H9 (cell line): Measurements from ENCODE around the gene TESK2. TPM values are rescaled to one million over a fixed set of nuclear protein-coding genes. Genes with fewer than 3 reads are reported as not detected.

ENCODE experiments used
- DNase-seq: peaks from one replicate; pipeline ENCODE4 v3.0.0-alpha.2; 2017
- H2AFZ ChIP-seq: one replicate; pipeline ENCODE4 v1.6.1; 2013; ENCODE audit warnings: mild to moderate bottlenecking, low read length, control low read depth, moderate library complexity
- H2AK5ac ChIP-seq: 2 replicates; pipeline ENCODE4 v1.6.1; 2013; ENCODE audit warnings: low read length, control low read depth, mixed read lengths; ENCODE audit not compliant: insufficient read length
- H2BK120ac ChIP-seq: one replicate; pipeline ENCODE4 v1.6.1; 2013; ENCODE audit warnings: low read depth, mild to moderate bottlenecking, low read length, control low read depth, inconsistent platforms; ENCODE audit not compliant: poor library complexity, severe bottlenecking
- H2BK12ac ChIP-seq: 2 replicates; pipeline ENCODE4 v1.6.1; 2013; ENCODE audit warnings: low read length, control low read depth, mixed read lengths, low read depth; ENCODE audit not compliant: insufficient read length
- H2BK15ac ChIP-seq: 2 replicates; pipeline ENCODE4 v1.6.1; 2013; ENCODE audit warnings: low read depth, low read length, control low read depth
- H2BK20ac ChIP-seq: one replicate; pipeline ENCODE4 v1.6.1; 2013; ENCODE audit warnings: low read depth, mild to moderate bottlenecking, low read length, control low read depth, inconsistent platforms; ENCODE audit not compliant: poor library complexity, severe bottlenecking
- H2BK5ac ChIP-seq: 2 replicates; pipeline ENCODE4 v1.6.1; 2013; ENCODE audit warnings: low read length, control low read depth, mixed read lengths; ENCODE audit not compliant: insufficient read length
- H3K14ac ChIP-seq: 2 replicates; pipeline ENCODE4 v1.6.1; 2013; ENCODE audit warnings: low read length, control low read depth; ENCODE audit not compliant: insufficient read depth
- H3K18ac ChIP-seq: 2 replicates; pipeline ENCODE4 v1.6.1; 2013; ENCODE audit warnings: low read depth, mild to moderate bottlenecking, mixed read lengths, low read length, control low read depth; ENCODE audit not compliant: insufficient read length
- H3K23ac ChIP-seq: 2 replicates; pipeline ENCODE4 v1.6.1; 2013; ENCODE audit warnings: low read length, control low read depth, mixed read lengths, low read depth; ENCODE audit not compliant: insufficient read length
- H3K23me2 ChIP-seq: 2 replicates; pipeline ENCODE4 v1.6.1; 2013; ENCODE audit warnings: low read depth, mild to moderate bottlenecking, mixed read lengths, low read length, control low read depth; ENCODE audit not compliant: insufficient read length, poor library complexity, severe bottlenecking
- H3K27ac ChIP-seq: 2 replicates; pipeline ENCODE4 v1.5.1; 2013; ENCODE audit warnings: low read length, control low read depth, mixed read lengths, low read depth; ENCODE audit not compliant: insufficient read length
- H3K27me3 ChIP-seq: 2 replicates; pipeline ENCODE4 v1.6.1; 2013; ENCODE audit warnings: low read length, control low read depth, inconsistent platforms; ENCODE audit not compliant: insufficient read depth
- H3K4ac ChIP-seq: 2 replicates; pipeline ENCODE4 v1.6.1; 2013; ENCODE audit warnings: low read depth, mild to moderate bottlenecking, control low read depth, inconsistent platforms, low read length, moderate library complexity
- H3K4me1 ChIP-seq: 2 replicates; pipeline ENCODE4 v1.6.1; 2013; ENCODE audit warnings: low read length, control low read depth, inconsistent platforms; ENCODE audit not compliant: insufficient read depth
- H3K4me2 ChIP-seq: 2 replicates; pipeline ENCODE4 v1.6.1; 2013; ENCODE audit warnings: low read length, control low read depth, mixed read lengths; ENCODE audit not compliant: insufficient read length, insufficient read depth
- H3K56ac ChIP-seq: 2 replicates; pipeline ENCODE4 v1.6.1; 2013; ENCODE audit warnings: low read depth, mild to moderate bottlenecking, mixed read lengths, low read length, control low read depth; ENCODE audit not compliant: insufficient read length
- H3K79me1 ChIP-seq: 2 replicates; pipeline ENCODE4 v1.6.1; 2013; ENCODE audit warnings: low read depth, mild to moderate bottlenecking, moderate library complexity, low read length, control low read depth, inconsistent platforms; ENCODE audit not compliant: insufficient read depth, poor library complexity, severe bottlenecking
- H3K79me2 ChIP-seq: 2 replicates; pipeline ENCODE4 v1.6.1; 2013; ENCODE audit warnings: low read length, control low read depth, inconsistent platforms; ENCODE audit not compliant: insufficient read depth
- H3K9ac ChIP-seq: 2 replicates; pipeline ENCODE4 v1.6.1; 2013; ENCODE audit warnings: low read length, control low read depth, mixed read lengths; ENCODE audit not compliant: insufficient read length; ENCODE audit errors: extremely low read depth
- H3K9me3 ChIP-seq: one replicate; pipeline ENCODE4 v1.6.1; 2013; ENCODE audit warnings: low read depth, low read length, inconsistent platforms; ENCODE audit not compliant: control insufficient read depth
- H3T11ph ChIP-seq: one replicate; pipeline ENCODE4 v1.6.1; 2013; ENCODE audit warnings: mild to moderate bottlenecking, low read length, control low read depth, inconsistent platforms
- H4K20me1 ChIP-seq: one replicate; pipeline ENCODE4 v1.6.1; 2013; ENCODE audit not compliant: control insufficient read depth, insufficient read length, insufficient read depth
- H4K5ac ChIP-seq: 2 replicates; pipeline ENCODE4 v1.6.1; 2013; ENCODE audit warnings: low read depth, mild to moderate bottlenecking, mixed read lengths, low read length, control low read depth; ENCODE audit not compliant: insufficient read length
- H4K8ac ChIP-seq: replicated peaks from 2 replicates; pipeline ENCODE4 v1.6.1; 2013; ENCODE audit warnings: low read length, control low read depth, mixed read lengths, low read depth; ENCODE audit not compliant: insufficient read length
- H4K91ac ChIP-seq: 2 replicates; pipeline ENCODE4 v1.6.1; 2013; ENCODE audit warnings: low read depth, mild to moderate bottlenecking, moderate library complexity, mixed read lengths, low read length, control low read depth; ENCODE audit not compliant: insufficient read length
- H3K27ac Mint-ChIP-seq, 3 experiments: 2 replicates in 2 of 3; 3 replicates in 1 of 3; pipeline ENCODE4 v1.8.0; 2020 to 2021; ENCODE audit warnings: mixed read lengths in 3 of 3, mild to moderate bottlenecking in 1 of 3, moderate library complexity in 1 of 3
- H3K27me3 Mint-ChIP-seq: 2 replicates; pipeline ENCODE4 v1.8.0; 2021; ENCODE audit warnings: low read depth, mild to moderate bottlenecking, moderate library complexity, mixed read lengths
- H3K36me3 Mint-ChIP-seq, 3 experiments: 2 replicates in 2 of 3; 3 replicates in 1 of 3; pipeline ENCODE4 v1.8.0; 2020 to 2021; ENCODE audit warnings: low read depth in 3 of 3, mixed read lengths in 3 of 3; ENCODE audit not compliant: insufficient read depth in 1 of 3
- H3K4me1 Mint-ChIP-seq, 2 experiments: 2 replicates each; pipeline ENCODE4 v1.8.0; 2020; ENCODE audit warnings: mixed read lengths in 2 of 2
- H3K4me3 Mint-ChIP-seq, 2 experiments: 2 replicates in 1 of 2; 3 replicates in 1 of 2; pipeline ENCODE4 v1.8.0; 2020 to 2021; ENCODE audit warnings: mild to moderate bottlenecking in 2 of 2, mixed read lengths in 2 of 2, moderate library complexity in 1 of 2
- H3K9me3 Mint-ChIP-seq, 2 experiments: 2 replicates in 1 of 2; 3 replicates in 1 of 2; pipeline ENCODE4 v1.8.0; 2020; ENCODE audit warnings: mild to moderate bottlenecking in 2 of 2, mixed read lengths in 2 of 2, moderate library complexity in 1 of 2
- CTCF ChIP-seq: fragments of 200-600 bp; sonication (generic); conservative IDR thresholded peaks from 3 replicates; pipeline ENCODE4 v1.8.0; 2021; ENCODE audit warnings: antibody characterized with exemption, mild to moderate bottlenecking
- WGBS: extraction: QIAGEN DNeasy Blood & Tissue Kit; methylation state at CpG from one replicate; pipeline ENCODE4 v1.1.7; 2013; ENCODE audit warnings: missing lambda C conversion rate, low lambda C conversion rate, mixed read lengths; ENCODE audit not compliant: insufficient read length; ENCODE audit errors: extremely low coverage; 5-methylcytosine and 5-hydroxymethylcytosine counted together
- total RNA-seq: library from RNA; stranded (reverse); gene quantifications from 2 replicates; pipeline ENCODE4 v1.2.1, GENCODE V29; 2021

TESK2 gene
- total RNA-seq, 1 experiment from 2014 or later = 7.2 TPM

GRCh38 chr1:45397285-45397684 lies 93.7 kb downstream of the TESK2 start:
- H4K91ac ChIP-seq = no peak overlapping the region
- H3K18ac ChIP-seq = no peak overlapping the region
- no peak overlapping the region for H2BK20ac ChIP-seq
- no peak overlapping the region for H2BK12ac ChIP-seq
- H2BK5ac ChIP-seq = no peak overlapping the region
- no peak overlapping the region for H3K14ac ChIP-seq
- H3K23me2 ChIP-seq = no peaks in the 10 kb centered on the region
- no peak for DNase-seq
- H3K79me1 ChIP-seq = no peaks in the 10 kb centered on the region
- H3T11ph ChIP-seq = no peak overlapping the region
- no peaks in the 10 kb centered on the region for H3K27me3 ChIP-seq
- Mint-ChIP-seq H3K9me3 (no peaks in the 10 kb centered on the region), H3K36me3 (no peaks in the 10 kb centered on the region), H3K27me3 (no peaks in the 10 kb centered on the region; the same call in 1 of the 2 replicates), H3K4me3 (no peak overlapping the region), H3K4me1 (peaks cover 7 to 8% of the 10 kb centered on the region in 2 experiments), H3K27ac (no peak overlapping the region; a peak in 2 of 7 replicates)
- no peak overlapping the region for H3K9ac ChIP-seq
- H3K79me2 ChIP-seq = no peaks in the 10 kb centered on the region
- no peaks in the 10 kb centered on the region for H4K20me1 ChIP-seq
- H2AFZ ChIP-seq = no peak overlapping the region
- WGBS = no CpG with 5 or more reads among the region's 4 CpGs
- no peak overlapping the region for H2BK120ac ChIP-seq
- no peak overlapping the region for H2BK15ac ChIP-seq
- no peak overlapping the region for H4K8ac ChIP-seq
- H2AK5ac ChIP-seq = no peak overlapping the region
- TF ChIP-seq CTCF = no peak
- no peak overlapping the region for H3K56ac ChIP-seq
- H3K27ac ChIP-seq = no peak overlapping the region
- no peak overlapping the region for H3K23ac ChIP-seq
- H3K9me3 ChIP-seq = no peaks in the 10 kb centered on the region
- H3K4me2 ChIP-seq = no peak overlapping the region
- no peak overlapping the region for H4K5ac ChIP-seq
- peaks cover 2% of the 10 kb centered on the region; the same call in 1 of the 2 replicates for H3K4me1 ChIP-seq
- H3K4ac ChIP-seq = no peak overlapping the region
